ENCODE measurements around the gene CITED4.

- TF ChIP-seq EP300 (IDR thresholded peaks at IDR 0.05; ENCODE audit: borderline replicate concordance) (no peak), REST (IDR thresholded peaks at IDR 0.05; ENCODE audit: low read depth) (no peak), RAD21 (IDR thresholded peaks at IDR 0.05; ENCODE audit: low read depth) (no peak), CREB1 (IDR thresholded peaks at IDR 0.05; ENCODE audit: low read depth) (no peak), EGR1 (IDR thresholded peaks at IDR 0.05) (no peak), YY1 (IDR thresholded peaks at IDR 0.05; ENCODE audit: low read depth) (no peak)
Observed at GRCh38 chr1:40890771-40891170, 28.6 kb upstream of the CITED4 start.

Measured in Ishikawa (cell line).